Activated T-cell treated with anti-CD3 and anti-CD28 coated beads for 24 hours (primary cell): ENCODE measurements around the gene SIK2.

Experiments
- DNase-seq: peaks from one replicate; pipeline ENCODE4 v3.0.0-alpha.2; 2020; ENCODE audit warnings: low read depth

The SIK2 gene

DNA sequence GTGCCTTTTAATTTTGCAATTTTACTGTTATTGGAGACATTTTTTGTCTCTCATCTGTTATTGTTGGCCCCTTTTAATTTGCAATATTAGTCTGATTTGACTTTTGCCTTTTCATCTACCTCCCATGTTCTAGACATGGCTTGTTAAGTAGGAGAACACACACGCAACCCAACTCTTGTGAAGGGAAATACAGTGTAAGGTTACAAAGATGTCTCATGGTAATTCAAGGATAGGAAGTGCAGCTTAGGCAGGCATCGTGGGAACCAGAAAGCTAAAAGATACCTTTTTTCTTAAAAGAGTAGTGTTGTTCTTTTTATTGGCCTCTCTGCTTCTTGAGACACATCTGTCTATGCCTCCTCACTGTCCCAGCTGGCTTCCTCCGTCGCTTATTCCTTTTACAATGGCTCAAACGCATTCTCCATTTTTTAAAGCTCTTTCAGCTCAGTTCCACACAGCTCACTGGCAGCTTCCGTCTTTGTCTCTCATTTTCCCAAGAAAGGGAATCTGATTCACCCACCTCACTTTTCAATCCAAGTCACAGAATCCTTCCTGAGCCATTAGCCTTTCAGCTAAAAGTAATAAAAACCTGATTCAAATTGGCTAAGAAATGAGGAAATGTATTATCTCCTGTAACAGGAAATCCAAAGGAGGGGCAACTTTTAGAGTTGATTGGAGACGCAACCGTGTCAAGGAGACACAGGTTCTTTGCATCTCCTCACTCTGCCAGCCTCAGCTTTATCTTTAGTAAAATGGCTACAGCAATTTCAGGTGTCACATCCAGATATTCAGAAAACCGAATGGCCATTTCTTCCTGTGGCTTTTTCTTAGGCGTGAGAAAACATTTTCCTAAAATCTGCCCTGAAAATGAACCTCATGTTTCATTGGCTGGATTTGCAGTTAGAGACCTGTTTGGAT lies 57.2 kb downstream of the SIK2 start:
- no peak for DNase-seq

DNA sequence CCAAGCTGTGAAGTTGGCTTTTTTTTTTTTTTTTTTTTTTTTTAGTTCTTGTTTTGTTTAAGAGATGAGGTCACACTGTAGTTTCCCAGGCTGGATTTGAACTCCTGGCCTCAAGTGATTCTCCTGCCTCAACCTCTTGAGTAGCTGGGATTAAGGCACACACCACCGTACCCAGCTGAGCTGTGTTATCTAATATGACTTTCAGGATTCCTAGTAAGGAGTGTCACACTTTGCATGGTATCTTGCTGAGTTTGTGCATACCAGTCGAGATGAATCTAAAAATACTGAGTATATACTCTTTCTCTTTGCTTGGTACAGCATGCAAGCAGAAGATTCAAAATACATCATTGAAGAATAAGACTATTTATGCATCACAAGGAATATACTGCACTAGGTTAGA lies 58.6 kb downstream of the SIK2 start:
- no peak for DNase-seq

DNA sequence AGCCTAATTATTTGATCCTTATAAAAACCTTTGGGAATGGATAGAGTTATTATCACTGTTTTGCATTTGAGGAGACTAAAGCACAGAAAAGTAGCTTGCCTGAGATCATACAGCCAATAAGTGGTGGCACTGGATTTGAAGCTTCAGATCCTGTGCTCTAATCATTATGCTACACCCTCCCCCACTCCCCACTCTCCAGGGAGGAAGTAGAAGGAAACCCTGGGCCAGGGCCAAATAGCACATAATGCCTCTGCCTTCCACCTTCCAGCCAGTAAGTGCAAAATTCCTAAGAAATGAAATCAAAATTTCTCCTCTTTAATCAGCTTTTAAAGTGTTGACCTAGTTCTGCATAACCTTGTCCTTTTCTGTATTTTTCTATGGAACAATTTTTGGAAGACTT lies 61.6 kb downstream of the SIK2 start:
- no peak for DNase-seq

DNA sequence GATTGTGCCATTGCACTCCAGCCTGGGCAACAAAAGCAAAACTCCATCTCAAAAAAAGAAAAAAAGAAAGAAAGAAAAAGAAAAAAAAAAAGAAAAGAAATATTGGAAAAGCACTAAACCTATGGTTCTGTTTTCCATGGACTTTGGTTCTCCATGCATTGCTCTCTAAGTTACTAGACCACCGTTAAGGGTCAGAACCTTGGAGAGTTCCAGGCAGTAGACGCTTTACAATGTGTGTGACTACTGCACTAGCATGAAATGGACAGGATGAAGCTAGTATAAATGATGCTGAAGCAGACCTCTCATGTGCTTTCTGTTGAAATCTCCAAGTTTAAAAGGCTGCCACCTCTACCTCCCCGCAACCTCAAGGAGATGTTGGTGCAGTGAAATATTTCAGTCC lies 63.5 kb downstream of the SIK2 start:
- DNase-seq = no peak

DNA sequence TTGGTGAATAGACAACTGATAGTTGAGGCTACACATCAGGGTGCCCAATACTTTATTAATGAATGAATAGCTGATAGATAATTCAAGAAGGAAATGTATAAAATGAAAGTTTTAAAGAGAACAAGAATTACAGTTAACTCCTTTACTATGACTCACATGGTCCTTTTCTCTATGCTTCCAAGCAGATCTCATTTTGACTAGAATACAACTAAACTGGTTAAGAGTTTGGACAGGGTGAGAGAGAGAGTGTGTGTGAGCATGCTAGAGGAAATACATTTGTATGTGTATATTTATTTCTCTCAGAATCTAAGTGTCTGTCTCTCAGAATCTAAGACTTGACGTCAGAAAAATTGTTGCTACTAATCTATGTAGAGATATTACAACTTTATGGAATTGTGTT lies 66.7 kb downstream of the SIK2 start:
- no peak for DNase-seq

DNA sequence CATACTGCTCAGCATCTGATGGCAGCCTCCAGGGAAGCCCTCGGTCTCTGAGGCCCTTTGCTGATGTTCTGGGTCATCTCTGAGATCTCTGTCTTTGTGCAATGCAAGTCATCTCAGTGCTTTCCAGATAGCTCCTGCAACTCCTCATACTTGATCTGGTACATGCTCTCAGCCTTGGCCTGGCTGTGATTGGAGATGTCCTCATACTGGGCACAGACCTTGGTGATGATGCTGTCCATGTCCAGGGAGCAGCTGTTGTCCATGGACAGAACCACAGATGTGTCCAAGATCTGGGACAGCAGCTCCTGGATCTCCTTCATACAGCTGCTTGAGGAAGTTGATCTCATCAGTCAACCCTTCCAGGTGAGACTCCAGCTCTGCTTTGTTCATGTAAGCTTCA lies 69.1 kb downstream of the SIK2 start:
- no peak for DNase-seq

DNA sequence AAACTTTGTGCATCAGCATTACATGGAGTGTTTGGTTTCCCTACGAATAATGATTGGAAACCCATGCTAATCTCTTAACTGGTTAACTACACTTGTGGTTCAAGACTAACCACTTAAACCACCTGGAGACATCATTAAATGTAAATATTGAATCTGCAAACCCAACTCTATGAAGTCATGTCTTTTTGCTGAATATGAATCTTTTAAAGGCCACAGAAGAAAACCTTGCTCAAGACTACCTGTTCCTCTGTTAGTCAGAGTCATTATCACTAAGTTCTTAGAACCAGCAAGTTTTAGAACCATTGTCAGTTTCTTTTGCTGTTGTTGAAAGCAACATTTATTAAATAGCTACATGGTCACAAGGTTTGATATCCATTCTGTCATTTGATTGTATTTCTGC lies 70.7 kb downstream of the SIK2 start:
- DNase-seq = no peak

DNA sequence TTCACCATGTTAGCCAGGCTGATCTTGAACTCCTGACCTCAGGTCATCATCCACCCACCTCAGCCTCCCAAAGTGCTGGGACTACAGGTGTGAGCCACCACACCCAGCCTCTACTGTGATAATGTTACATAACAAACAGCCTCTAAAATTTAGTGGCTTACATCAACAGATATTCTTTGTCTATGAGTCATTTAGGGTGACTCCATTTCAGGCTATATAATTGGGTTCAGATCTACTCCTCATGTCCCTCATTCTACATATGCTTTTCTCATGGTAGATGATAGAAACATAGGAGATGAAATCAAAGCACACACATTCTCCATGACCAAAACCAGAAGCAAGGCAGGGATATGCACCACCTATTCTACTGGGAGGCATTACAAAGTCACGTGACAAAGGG lies 72.7 kb downstream of the SIK2 start:
- no peak for DNase-seq

DNA sequence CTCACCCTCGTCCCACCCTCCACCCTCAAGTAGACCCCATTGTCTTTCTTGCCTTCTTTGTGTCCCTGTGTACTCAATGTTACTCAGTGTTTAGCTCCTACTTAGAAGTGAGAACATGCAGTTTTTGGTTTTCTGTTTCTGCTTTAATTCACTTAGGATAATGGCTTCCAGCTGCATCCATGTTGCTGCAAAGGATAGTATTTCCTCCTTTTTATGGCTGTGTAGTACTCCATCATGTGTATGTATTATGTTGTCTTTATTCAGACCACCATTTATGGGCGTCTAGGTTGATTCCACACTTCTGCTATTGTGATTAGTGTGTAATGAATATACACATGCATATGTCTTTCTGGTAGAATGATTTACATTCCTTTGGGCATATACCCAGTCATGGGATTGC lies 73.6 kb downstream of the SIK2 start:
- DNase-seq = no peak

DNA sequence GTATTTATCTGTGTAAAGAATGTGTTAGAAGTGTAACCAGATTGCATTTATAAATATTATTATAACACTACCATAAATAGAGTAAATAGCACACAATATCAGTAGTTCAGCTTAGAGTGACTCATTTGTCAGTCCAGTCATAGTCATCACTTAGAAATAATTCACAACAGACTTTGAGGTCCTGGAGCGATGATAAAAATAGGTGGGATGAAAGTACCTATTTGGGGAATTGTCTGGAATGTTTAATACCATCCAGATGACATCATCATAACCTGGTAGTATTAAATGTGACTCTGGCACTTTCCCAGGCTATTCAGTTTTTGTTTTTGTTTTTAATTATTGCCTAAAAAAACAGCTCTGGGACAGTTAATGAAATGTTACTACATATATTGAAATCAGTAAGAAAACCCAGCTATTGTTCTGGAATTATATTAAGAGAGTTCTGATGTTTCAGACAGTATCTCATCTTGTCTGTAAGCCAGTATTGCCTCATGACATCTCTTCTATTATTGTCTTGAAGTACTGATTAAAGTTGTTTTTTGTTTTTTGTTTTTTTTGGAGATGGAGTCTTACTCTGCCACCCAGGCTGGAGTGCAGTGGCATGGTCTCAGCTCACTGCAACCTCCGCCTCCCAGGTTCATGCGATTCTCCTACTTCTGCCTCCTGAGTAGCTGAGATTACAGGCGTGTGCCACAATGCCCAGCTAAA lies 74.8 kb downstream of the SIK2 start:
- no peak for DNase-seq

DNA sequence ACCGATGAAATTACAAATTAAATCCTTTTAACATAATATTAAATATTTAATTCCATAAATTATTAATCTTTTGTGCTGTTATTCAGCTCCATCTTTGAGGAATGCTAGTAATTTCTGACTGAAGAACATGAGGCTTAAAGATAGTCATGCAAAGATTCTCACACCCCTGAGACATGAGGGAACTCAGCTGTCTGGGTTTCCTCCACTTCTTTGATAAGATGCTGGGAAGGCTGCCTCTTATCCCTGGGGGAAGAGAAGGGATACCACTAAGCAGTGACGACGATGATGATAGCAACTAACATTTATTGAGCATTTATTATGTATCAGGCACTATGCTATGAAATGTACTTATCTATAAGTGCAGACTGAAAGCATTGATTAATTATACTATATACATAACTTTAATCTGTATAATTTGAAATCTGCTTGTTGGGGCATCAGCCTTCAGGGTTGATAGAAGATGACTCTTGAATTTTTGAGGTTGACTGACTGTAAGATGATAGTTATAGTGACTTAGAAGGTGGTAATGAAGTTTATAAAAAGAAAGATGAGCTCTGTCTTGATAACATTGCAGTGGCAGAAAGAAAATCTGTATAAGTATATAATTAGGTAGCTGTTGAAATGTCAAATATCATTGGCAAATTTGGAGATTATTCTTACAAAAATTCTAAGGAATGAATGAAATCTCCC lies 78.4 kb downstream of the SIK2 start:
- no peak for DNase-seq

DNA sequence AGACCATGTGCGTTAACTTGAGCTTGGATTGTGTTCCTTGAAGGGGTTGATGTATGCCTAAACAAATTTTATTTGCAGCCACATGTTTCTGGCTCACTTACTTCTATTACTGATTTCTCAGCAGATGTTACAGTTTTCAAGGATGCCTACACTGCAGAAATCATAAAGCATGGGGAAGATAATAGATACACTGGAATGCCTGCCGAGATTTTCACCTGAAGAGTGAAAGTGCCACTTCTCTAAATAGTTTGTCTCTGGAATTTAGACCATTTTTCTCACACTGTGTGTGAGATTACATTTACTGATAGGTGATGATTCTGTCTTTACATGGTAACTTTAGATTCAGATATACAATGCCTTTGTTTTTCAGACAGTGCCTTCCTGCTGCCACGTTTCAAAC lies 81.6 kb downstream of the SIK2 start:
- no peak for DNase-seq

DNA sequence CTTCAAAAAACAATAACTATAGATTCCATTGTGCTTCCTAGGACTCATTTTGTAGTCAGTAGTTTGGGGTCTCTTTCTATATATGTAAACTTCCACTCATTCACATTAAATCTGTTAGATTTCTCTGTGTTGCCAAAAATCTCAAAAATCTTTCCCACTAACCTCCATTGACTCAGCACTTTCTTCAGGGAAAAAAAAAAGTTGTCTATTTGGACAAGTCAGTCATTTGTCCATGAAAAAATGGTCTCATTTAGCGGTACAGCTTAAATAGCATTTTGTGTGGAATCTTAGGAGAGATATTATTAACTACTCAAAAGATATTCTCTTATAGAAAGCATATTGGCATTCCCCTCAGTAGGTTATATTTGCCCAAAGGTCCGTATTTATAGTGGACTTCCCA lies 82.0 kb downstream of the SIK2 start:
- DNase-seq = no peak

DNA sequence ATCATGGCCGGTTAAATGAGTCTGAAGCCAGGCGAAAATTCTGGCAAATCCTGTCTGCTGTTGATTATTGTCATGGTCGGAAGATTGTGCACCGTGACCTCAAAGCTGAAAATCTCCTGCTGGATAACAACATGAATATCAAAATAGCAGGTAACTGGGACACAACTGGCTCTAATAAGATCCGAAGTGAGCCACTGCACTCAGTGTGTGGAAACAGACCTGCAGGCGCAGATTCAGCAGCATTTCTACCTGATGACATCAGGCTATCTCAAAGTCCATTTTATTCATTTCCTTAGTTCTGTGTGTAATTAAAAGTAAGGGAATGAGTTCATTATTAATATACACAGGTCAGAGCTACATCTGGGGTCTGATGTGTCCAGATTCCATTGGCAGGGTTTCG lies 85.8 kb downstream of the SIK2 start:
- DNase-seq = no peak

DNA sequence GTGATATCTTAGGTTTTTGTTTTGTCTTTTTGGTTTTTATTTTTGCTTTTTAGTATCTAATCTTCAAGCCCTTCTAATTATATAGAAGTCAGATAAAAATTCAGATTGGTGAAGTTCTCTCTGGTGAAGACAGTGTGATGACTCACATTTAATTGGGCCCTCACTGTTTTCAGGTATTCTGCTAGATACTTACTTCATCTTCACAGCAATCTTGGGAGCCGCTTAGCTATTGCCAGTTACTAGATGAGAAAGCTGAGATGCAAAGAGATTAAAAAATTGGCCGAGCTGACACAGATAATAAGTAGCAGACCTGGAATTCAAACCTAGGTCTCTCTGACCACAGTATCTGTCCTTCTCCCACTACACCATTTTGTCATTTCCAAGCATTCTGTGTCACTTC lies 88.9 kb downstream of the SIK2 start:
- DNase-seq = no peak

DNA sequence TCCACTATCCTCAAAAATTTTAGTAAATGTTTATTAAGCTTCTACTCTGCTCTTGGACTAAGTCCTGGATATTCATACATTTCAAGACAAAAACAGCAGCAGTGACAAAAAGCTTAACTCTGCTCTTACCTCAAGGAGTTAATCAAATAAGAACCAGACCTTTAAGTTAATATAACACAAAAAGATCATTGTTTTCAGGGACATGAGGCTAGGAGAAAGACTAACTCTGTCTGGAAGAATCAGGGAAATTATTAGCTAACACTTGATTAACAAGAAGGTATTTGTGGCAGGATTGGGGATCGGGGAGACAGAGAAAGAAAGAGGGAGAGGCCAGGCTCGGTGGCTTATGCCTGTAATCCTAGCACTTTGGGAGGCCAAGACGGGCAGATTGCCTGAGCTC lies 89.5 kb downstream of the SIK2 start:
- DNase-seq = no peak

DNA sequence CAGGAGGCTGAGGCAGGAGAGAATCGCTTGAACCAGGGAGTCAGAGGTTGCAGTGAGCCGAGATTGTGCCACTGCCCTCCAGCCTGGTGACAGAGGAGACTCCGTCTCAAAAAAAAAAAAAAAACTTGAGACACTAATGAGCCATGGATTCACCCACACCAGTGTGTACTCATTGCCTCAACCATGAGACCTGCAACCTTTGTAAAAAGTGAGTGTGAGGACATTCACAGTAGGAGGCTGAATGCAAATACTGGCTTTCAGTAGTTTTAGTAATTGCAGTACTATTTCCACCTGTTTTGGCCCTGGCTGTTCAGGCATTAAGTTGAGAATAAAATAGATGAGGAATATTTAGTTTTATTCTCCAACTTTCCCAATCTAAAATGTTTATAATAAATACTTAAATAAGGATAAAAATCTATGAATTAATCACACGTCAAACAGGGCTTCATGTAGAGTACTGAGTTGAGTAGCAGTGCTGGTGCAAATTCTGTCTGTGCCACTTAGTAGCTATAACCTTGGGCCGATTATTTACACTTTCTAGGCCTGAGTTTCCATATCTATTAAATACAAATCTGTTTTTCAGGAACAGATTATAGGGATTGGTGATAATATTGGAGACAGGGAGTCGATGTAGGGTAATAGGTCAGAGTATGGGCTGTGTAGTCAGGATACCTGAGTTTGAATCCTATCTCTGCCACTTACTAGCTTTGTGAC lies 91.1 kb downstream of the SIK2 start:
- DNase-seq = no peak

DNA sequence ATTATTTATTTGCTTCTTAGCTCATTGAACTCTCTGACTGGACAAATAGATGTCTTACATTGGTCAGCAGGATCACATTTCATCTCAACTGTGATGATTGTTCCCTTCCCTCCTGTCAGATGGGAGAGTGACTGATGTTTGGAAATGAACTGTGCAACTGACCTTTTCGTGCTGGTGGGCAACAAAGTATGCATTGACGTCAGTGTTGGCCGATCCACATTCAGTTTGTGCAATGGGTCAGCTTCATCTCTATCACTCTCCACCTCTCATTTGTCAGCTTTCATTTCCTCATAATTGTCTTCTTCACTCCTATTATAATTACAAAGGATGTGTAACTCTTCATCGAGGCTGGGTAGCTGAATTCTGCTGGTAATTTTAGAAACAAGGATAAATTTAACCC lies 92.6 kb downstream of the SIK2 start:
- no peak for DNase-seq

DNA sequence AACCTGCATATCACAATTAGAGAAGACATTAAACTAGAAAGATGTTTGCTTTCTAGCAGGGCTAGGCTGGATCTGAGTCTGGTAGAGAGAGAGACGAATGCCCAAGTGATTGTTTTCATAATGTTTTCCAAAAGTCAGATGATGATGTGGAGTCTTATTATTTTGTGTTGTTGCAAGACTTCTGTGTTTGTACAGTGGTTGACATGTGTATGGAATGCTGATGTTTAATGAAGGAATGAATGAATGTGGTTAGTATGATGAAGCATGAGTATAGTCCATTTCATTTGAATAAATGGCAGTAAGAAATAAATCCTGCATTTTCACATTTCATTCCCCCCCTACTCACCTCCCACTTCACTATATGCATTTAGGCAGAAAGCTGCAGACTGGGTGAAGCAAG lies 94.3 kb downstream of the SIK2 start:
- DNase-seq = no peak

DNA sequence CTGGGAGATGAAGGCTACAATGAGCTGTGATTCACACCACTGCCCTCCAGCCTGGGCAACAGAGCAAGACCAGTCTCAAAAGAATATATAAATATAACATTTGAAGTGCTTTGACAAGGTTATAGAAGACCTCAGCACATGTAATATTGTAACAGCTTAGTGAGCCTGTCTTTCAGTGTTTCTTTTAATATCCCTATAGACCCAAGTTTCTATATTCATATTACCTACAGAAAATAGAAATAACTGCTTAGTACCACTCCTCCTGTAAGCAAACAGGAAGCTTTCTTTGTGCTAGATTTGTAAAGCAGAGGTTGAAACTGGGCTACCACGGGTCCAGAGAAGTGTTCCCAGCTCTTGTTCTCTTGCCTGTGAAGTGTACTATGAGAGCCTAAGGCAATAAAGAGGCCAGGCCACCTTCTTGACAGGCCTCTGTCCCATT lies 95.7 kb downstream of the SIK2 start:
- DNase-seq = no peak

DNA sequence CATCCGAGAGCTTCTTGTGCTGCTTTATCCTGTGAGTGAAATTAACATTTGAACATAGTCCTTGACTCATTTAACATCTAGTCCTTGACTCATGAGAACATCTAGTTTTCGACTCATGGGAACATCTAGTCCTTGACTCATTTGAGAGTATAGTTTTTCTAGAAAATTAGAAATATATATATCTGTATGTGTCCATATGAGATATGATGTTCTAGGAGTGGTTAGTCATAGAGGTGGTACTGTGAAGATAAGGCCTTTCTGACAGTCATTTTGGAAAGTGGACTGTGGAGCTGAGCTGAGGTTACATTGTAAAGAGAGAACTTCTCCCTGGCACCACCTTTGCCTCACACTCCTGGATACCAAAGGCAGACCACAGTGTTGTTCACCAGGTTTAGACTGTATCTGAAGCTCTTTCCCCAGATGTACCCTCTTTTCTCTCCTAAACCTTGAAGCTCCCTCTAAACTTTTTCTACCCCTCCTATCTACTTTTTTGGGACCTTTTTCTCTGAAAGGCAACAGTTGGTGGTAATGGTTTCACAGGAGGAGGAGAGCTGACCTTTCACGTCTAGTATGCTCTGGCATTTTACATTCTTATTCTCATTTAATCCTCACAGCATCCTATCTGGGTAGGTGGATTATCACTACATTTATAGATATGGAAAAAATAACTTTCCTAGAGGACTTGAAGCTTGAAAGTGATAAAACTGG lies 96.8 kb downstream of the SIK2 start:
- DNase-seq = no peak
